ENCODE results near the gene NFIA. TPM values are rescaled to one million over a fixed set of nuclear protein-coding genes. Genes with fewer than 3 reads are reported as not detected.
A peak's percentile ranks its signal among the peaks of the same experiment; 100 is the strongest.

Gene NFIA
- total and polyA plus RNA-seq, 4 experiments from 2014 or later = 5.1 to 7.3 (median 6.7) TPM

- H3K4me3 ChIP-seq (ENCODE audit: low read length in 2 of 2) = no peak overlapping the region
- DNase-seq = no peak
- intact Hi-C loops (cut with micrococcal nuclease) = no loop called here
- peaks cover 0 to 3% (median 0%) of the 10 kb centered on the region in 4 donors for H3K4me1 Mint-ChIP-seq
- H3K9me3 Mint-ChIP-seq = peaks cover 0 to 2% (median 0%) of the 10 kb centered on the region in 8 donors
- H3K27me3 Mint-ChIP-seq = no peaks in the 10 kb centered on the region
- H3K4me1 ChIP-seq (ENCODE audit: insufficient read depth, low read length) = no peaks in the 10 kb centered on the region
- no peak overlapping the region for H3K27ac Mint-ChIP-seq
- no peaks in the 10 kb centered on the region for H3K9me3 ChIP-seq (ENCODE audit: control insufficient read depth in 1 of 2, low read length in 2 of 2)
- H3K36me3 Mint-ChIP-seq = peaks cover 0 to 11% of the 10 kb centered on the region in 2 donors
- no peaks in the 10 kb centered on the region for H3K36me3 ChIP-seq (ENCODE audit: insufficient read depth, low read length)
- H3K27ac ChIP-seq (ENCODE audit: low read depth, low read length) = no peak overlapping the region
- ChIA-PET CTCF (ENCODE audit: partially characterized antibody) (interaction anchor here (1.3 kb wide), 1 partner anchor 374 kb away, joined by 4 read pairs; no protein-coding TSS in a partner anchor), POLR2A (ENCODE audit: partially characterized antibody) (no interaction called here)
- no peak overlapping the region for H3K4me3 Mint-ChIP-seq
- no peaks in the 10 kb centered on the region for H3K27me3 ChIP-seq (ENCODE audit: insufficient read depth, low read length)
Observed at GRCh38 chr1:61423643-61424042, 341.3 kb downstream of the NFIA start.

- peaks cover 0 to 11% of the 10 kb centered on the region in 2 donors for H3K36me3 Mint-ChIP-seq
- H3K27me3 Mint-ChIP-seq = no peaks in the 10 kb centered on the region
- Histone ChIP-seq H3K9me3 (ENCODE audit: control insufficient read depth in 1 of 2, low read length in 2 of 2) (no peaks in the 10 kb centered on the region), H3K36me3 (ENCODE audit: insufficient read depth, low read length) (no peaks in the 10 kb centered on the region), H3K4me3 (ENCODE audit: low read length in 2 of 2) (no peak overlapping the region), H3K27me3 (ENCODE audit: insufficient read depth, low read length) (no peaks in the 10 kb centered on the region), H3K4me1 (ENCODE audit: insufficient read depth, low read length) (no peaks in the 10 kb centered on the region), H3K27ac (ENCODE audit: low read depth, low read length) (no peak overlapping the region)
- intact Hi-C loops (cut with micrococcal nuclease) = no loop called here
- DNase-seq = no peak
- CTCF ChIA-PET (ENCODE audit: partially characterized antibody) = interaction anchor here (1.3 kb wide), 1 partner anchor 375 kb away, joined by 4 read pairs; no protein-coding TSS in a partner anchor
- POLR2A ChIA-PET (ENCODE audit: partially characterized antibody) = no interaction called here
- H3K4me1 Mint-ChIP-seq = peaks cover 0 to 3% (median 0%) of the 10 kb centered on the region in 4 donors
- H3K9me3 Mint-ChIP-seq = peaks cover 0 to 2% (median 0%) of the 10 kb centered on the region in 8 donors
- no peak overlapping the region for H3K27ac Mint-ChIP-seq
- no peak overlapping the region for H3K4me3 Mint-ChIP-seq
Observed at GRCh38 chr1:61424382-61424781, 342.0 kb downstream of the NFIA start.

- Mint-ChIP-seq H3K27ac (peak overlapping the region in 1 of 7 donors; percentile 14), H3K9me3 (peaks cover 0 to 2% (median 0%) of the 10 kb centered on the region in 8 donors), H3K36me3 (peaks cover 0 to 11% of the 10 kb centered on the region in 2 donors), H3K4me3 (no peak overlapping the region), H3K27me3 (no peaks in the 10 kb centered on the region), H3K4me1 (peaks cover 0 to 3% (median 0%) of the 10 kb centered on the region in 4 donors)
- H3K9me3 ChIP-seq (ENCODE audit: control insufficient read depth in 1 of 2, low read length in 2 of 2) = no peaks in the 10 kb centered on the region
- no peak for DNase-seq
- no peaks in the 10 kb centered on the region for H3K36me3 ChIP-seq (ENCODE audit: insufficient read depth, low read length)
- H3K27me3 ChIP-seq (ENCODE audit: insufficient read depth, low read length) = no peaks in the 10 kb centered on the region
- intact Hi-C loops (cut with micrococcal nuclease) = no loop called here
- no peak overlapping the region for H3K27ac ChIP-seq (ENCODE audit: low read depth, low read length)
- POLR2A ChIA-PET (ENCODE audit: partially characterized antibody) = no interaction called here
- no peak overlapping the region for H3K4me3 ChIP-seq (ENCODE audit: low read length in 2 of 2)
- H3K4me1 ChIP-seq (ENCODE audit: insufficient read depth, low read length) = no peaks in the 10 kb centered on the region
- CTCF ChIA-PET (ENCODE audit: partially characterized antibody) = no interaction called here
Observed at GRCh38 chr1:61425040-61425439, 342.7 kb downstream of the NFIA start.

GRCh38 chr1:61426254-61426653 is 343.9 kb downstream of the NFIA start:
- no peak overlapping the region for H3K27ac Mint-ChIP-seq
- no peak overlapping the region for H3K4me3 Mint-ChIP-seq
- Histone ChIP-seq H3K9me3 (ENCODE audit: control insufficient read depth in 1 of 2, low read length in 2 of 2) (no peaks in the 10 kb centered on the region), H3K27ac (ENCODE audit: low read depth, low read length) (no peak overlapping the region), H3K36me3 (ENCODE audit: insufficient read depth, low read length) (no peaks in the 10 kb centered on the region), H3K27me3 (ENCODE audit: insufficient read depth, low read length) (no peaks in the 10 kb centered on the region), H3K4me1 (ENCODE audit: insufficient read depth, low read length) (no peaks in the 10 kb centered on the region), H3K4me3 (ENCODE audit: low read length in 2 of 2) (no peak overlapping the region)
- DNase-seq = no peak
- peaks cover 0 to 2% (median 0%) of the 10 kb centered on the region in 8 donors for H3K9me3 Mint-ChIP-seq
- peaks cover 0 to 3% (median 0%) of the 10 kb centered on the region in 4 donors for H3K4me1 Mint-ChIP-seq
- ChIA-PET CTCF (ENCODE audit: partially characterized antibody) (interaction anchor here (0.6 kb wide), 1 partner anchor 1663 kb away, joined by 3 read pairs; no protein-coding TSS in a partner anchor), POLR2A (ENCODE audit: partially characterized antibody) (no interaction called here)
- no peaks in the 10 kb centered on the region for H3K27me3 Mint-ChIP-seq
- H3K36me3 Mint-ChIP-seq = peaks cover 0 to 5% of the 10 kb centered on the region in 2 donors
- intact Hi-C loops (cut with micrococcal nuclease) = no loop called here

- H3K36me3 ChIP-seq (ENCODE audit: insufficient read depth, low read length) = no peaks in the 10 kb centered on the region
- Mint-ChIP-seq H3K9me3 (peaks cover 0 to 2% (median 0%) of the 10 kb centered on the region in 8 donors), H3K27me3 (no peaks in the 10 kb centered on the region), H3K36me3 (peaks cover 0 to 5% of the 10 kb centered on the region in 2 donors), H3K4me3 (no peak overlapping the region), H3K27ac (peak overlapping the region in 1 of 7 donors; percentile 56), H3K4me1 (peaks cover 0 to 3% (median 0%) of the 10 kb centered on the region in 4 donors)
- H3K9me3 ChIP-seq (ENCODE audit: control insufficient read depth in 1 of 2, low read length in 2 of 2) = no peaks in the 10 kb centered on the region
- H3K27ac ChIP-seq (ENCODE audit: low read depth, low read length) = no peak overlapping the region
- no peak for DNase-seq
- CTCF ChIA-PET (ENCODE audit: partially characterized antibody) = interaction anchor here (0.6 kb wide), 1 partner anchor 1664 kb away, joined by 3 read pairs; no protein-coding TSS in a partner anchor
- intact Hi-C loops (cut with micrococcal nuclease) = no loop called here
- H3K4me1 ChIP-seq (ENCODE audit: insufficient read depth, low read length) = no peaks in the 10 kb centered on the region
- no peaks in the 10 kb centered on the region for H3K27me3 ChIP-seq (ENCODE audit: insufficient read depth, low read length)
- no peak overlapping the region for H3K4me3 ChIP-seq (ENCODE audit: low read length in 2 of 2)
- POLR2A ChIA-PET (ENCODE audit: partially characterized antibody) = no interaction called here
Observed at GRCh38 chr1:61426885-61427284, 344.5 kb downstream of the NFIA start.

- Histone ChIP-seq H3K36me3 (ENCODE audit: insufficient read depth, low read length) (no peaks in the 10 kb centered on the region), H3K4me3 (ENCODE audit: low read length in 2 of 2) (no peak overlapping the region), H3K27ac (ENCODE audit: low read depth, low read length) (no peak overlapping the region), H3K27me3 (ENCODE audit: insufficient read depth, low read length) (no peaks in the 10 kb centered on the region), H3K4me1 (ENCODE audit: insufficient read depth, low read length) (no peaks in the 10 kb centered on the region), H3K9me3 (ENCODE audit: control insufficient read depth in 1 of 2, low read length in 2 of 2) (no peaks in the 10 kb centered on the region)
- H3K27ac Mint-ChIP-seq = no peak overlapping the region
- H3K9me3 Mint-ChIP-seq = peaks cover 0 to 2% (median 0%) of the 10 kb centered on the region in 8 donors
- H3K27me3 Mint-ChIP-seq = no peaks in the 10 kb centered on the region
- intact Hi-C loops (cut with micrococcal nuclease) = no loop called here
- CTCF ChIA-PET (ENCODE audit: partially characterized antibody) = no interaction called here
- DNase-seq = no peak
- H3K4me1 Mint-ChIP-seq = peaks cover 0 to 3% (median 0%) of the 10 kb centered on the region in 4 donors
- H3K4me3 Mint-ChIP-seq = no peak overlapping the region
- POLR2A ChIA-PET (ENCODE audit: partially characterized antibody) = no interaction called here
- H3K36me3 Mint-ChIP-seq = peaks cover 0 to 5% of the 10 kb centered on the region in 2 donors
Observed at GRCh38 chr1:61427510-61427909, 345.1 kb downstream of the NFIA start.

- Histone ChIP-seq H3K27me3 (ENCODE audit: insufficient read depth, low read length) (no peaks in the 10 kb centered on the region), H3K4me1 (ENCODE audit: insufficient read depth, low read length) (no peaks in the 10 kb centered on the region), H3K4me3 (ENCODE audit: low read length in 2 of 2) (no peak overlapping the region), H3K27ac (ENCODE audit: low read depth, low read length) (no peak overlapping the region), H3K36me3 (ENCODE audit: insufficient read depth, low read length) (no peaks in the 10 kb centered on the region), H3K9me3 (ENCODE audit: control insufficient read depth in 1 of 2, low read length in 2 of 2) (no peaks in the 10 kb centered on the region)
- no peak overlapping the region for H3K4me3 Mint-ChIP-seq
- CTCF ChIA-PET (ENCODE audit: partially characterized antibody) = no interaction called here
- DNase-seq = no peak
- peaks cover 0 to 5% of the 10 kb centered on the region in 2 donors for H3K36me3 Mint-ChIP-seq
- intact Hi-C loops (cut with micrococcal nuclease) = no loop called here
- H3K9me3 Mint-ChIP-seq = no peaks in the 10 kb centered on the region
- H3K27me3 Mint-ChIP-seq = no peaks in the 10 kb centered on the region
- no peak overlapping the region for H3K27ac Mint-ChIP-seq
- H3K4me1 Mint-ChIP-seq = peaks cover 0 to 3% (median 0%) of the 10 kb centered on the region in 4 donors
- POLR2A ChIA-PET (ENCODE audit: partially characterized antibody) = no interaction called here
Observed at GRCh38 chr1:61428146-61428545, 345.8 kb downstream of the NFIA start.

Data from CD4-positive, alpha-beta memory T cell (primary cell).